Hepatocyte (in vitro differentiated cells): Measurements from ENCODE around the gene SYNDIG1L. TPM values are rescaled to one million over a fixed set of nuclear protein-coding genes. Genes with fewer than 3 reads are reported as not detected.

Source experiments
- DNase-seq: peaks from one replicate; pipeline ENCODE4 v3.0.0-alpha.2; 2016; ENCODE audit warnings: low spot score
- H2AFZ ChIP-seq: fragments of 200-600 bp; sonication (generic); 2 replicates; pipeline ENCODE4 v1.6.0; 2016; ENCODE audit warnings: antibody characterized with exemption, mild to moderate bottlenecking
- H3K27ac ChIP-seq: fragments of 200-600 bp; sonication (generic); 2 replicates; pipeline ENCODE4 v1.5.1; 2016; ENCODE audit warnings: mild to moderate bottlenecking
- H3K27me3 ChIP-seq: fragments of 200-600 bp; sonication (generic); 2 replicates; pipeline ENCODE4 v1.6.1; 2016
- H3K36me3 ChIP-seq: fragments of 200-600 bp; sonication (generic); replicated peaks from 2 replicates; pipeline ENCODE4 v1.5.1; 2016; ENCODE audit warnings: low read depth; ENCODE audit not compliant: insufficient read depth
- H3K4me1 ChIP-seq: fragments of 200-600 bp; sonication (generic); 2 replicates; pipeline ENCODE4 v1.5.1; 2016; ENCODE audit warnings: mild to moderate bottlenecking, moderate library complexity; ENCODE audit not compliant: insufficient read depth
- H3K4me2 ChIP-seq: fragments of 200-600 bp; sonication (generic); 2 replicates; pipeline ENCODE4 v1.6.0; 2016
- H3K4me3 ChIP-seq: fragments of 200-600 bp; sonication (generic); 2 replicates; pipeline ENCODE4 v1.5.1; 2016; ENCODE audit warnings: mild to moderate bottlenecking
- H3K79me2 ChIP-seq: fragments of 200-600 bp; sonication (generic); 2 replicates; pipeline ENCODE4 v1.6.0; 2017; ENCODE audit warnings: mild to moderate bottlenecking
- H3K9me2 ChIP-seq: fragments of 200-600 bp; sonication (generic); replicated peaks from 2 replicates; pipeline ENCODE4 v1.6.0; 2017; ENCODE audit warnings: mild to moderate bottlenecking; ENCODE audit not compliant: insufficient read depth
- H3K9me3 ChIP-seq: fragments of 200-600 bp; sonication (generic); 2 replicates; pipeline ENCODE4 v1.5.1; 2016; ENCODE audit warnings: low read depth, mild to moderate bottlenecking
- H4K20me1 ChIP-seq: fragments of 200-600 bp; sonication (generic); 2 replicates; pipeline ENCODE4 v1.6.0; 2016; ENCODE audit warnings: mild to moderate bottlenecking; ENCODE audit not compliant: insufficient read depth, poor library complexity, severe bottlenecking
- EZH2 ChIP-seq: fragments of 200-600 bp; sonication (generic); IDR thresholded peaks from 2 replicates; pipeline ENCODE4 v1.6.1; 2016; ENCODE audit warnings: antibody characterized with exemption, mild to moderate bottlenecking, borderline replicate concordance
- EZH2phosphoT487 ChIP-seq: fragments of 200-600 bp; sonication (generic); IDR thresholded peaks from one replicate; pipeline ENCODE4 v1.6.1; 2018; ENCODE audit warnings: antibody characterized with exemption, mild to moderate bottlenecking, low read depth, moderate library complexity; ENCODE audit not compliant: unreplicated experiment, severe bottlenecking
- WGBS: methylation state at CpG from one replicate; pipeline ENCODE4 v1.1.6; 2016; ENCODE audit warnings: low lambda C conversion rate; ENCODE audit errors: missing lambda C conversion rate; 5-methylcytosine and 5-hydroxymethylcytosine counted together
- polyA plus RNA-seq: library from polyadenylated mRNA; unstranded; fragments of >200 nt; fragmentation: Nextera tagmentation; extraction: Ambion mirVana; gene quantifications from 2 replicates; pipeline ENCODE4 v1.2.1, GENCODE V29; 2016
- total RNA-seq: library from RNA; depleted of rRNA; stranded (reverse); fragments of >200 nt; gene quantifications from 2 replicates; pipeline ENCODE4 v1.2.3, GENCODE V29; 2014
- TF ChIP-seq, protein P1 (sequence below): fragments of 200-600 bp; sonication (generic); IDR thresholded peaks from 2 replicates; pipeline ENCODE4 v1.5.1; 2016; ENCODE audit warnings: antibody characterized with exemption, mild to moderate bottlenecking; ENCODE audit not compliant: poor library complexity

SYNDIG1L gene
- total and polyA plus RNA-seq, 2 experiments from 2014 or later = not detected

DNA sequence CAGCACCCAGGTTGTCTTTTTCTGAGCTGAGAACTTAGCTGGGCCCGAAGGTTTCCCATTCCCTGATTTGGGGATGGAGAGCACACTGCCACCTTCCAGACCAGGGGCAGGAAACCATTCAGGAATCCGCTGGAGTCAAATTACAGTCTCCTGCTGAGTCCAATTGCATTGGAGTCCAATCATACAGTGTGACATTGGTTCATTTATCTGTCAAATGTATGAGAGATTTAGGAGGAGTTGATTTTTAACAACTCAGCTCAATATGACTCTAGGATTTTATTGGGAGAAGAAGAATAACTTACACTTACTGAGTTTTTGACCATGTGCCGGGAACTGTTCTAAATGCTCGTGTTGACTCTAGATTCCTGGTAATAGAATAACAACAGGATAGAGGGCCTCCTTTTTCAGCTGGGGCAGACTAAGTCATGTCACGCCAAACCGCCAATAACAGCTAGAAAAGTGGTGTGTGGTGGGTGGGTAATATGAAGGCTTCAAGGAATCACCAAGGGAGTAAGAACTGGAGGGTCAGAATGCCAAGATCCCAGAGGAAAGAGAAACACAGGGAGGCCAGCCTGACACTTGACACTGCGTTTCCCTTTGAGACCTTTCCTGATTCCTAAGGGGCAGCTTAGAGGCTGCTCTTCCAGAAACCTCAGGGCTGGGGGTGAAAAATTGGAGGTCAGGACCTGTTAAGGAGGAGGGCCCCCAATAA, 11.5 kb downstream of the SYNDIG1L start:
- H3K4me2 ChIP-seq = no peak overlapping the region
- H3K9me2 ChIP-seq = no peaks in the 10 kb centered on the region
- no peak overlapping the region for H2AFZ ChIP-seq

DNA sequence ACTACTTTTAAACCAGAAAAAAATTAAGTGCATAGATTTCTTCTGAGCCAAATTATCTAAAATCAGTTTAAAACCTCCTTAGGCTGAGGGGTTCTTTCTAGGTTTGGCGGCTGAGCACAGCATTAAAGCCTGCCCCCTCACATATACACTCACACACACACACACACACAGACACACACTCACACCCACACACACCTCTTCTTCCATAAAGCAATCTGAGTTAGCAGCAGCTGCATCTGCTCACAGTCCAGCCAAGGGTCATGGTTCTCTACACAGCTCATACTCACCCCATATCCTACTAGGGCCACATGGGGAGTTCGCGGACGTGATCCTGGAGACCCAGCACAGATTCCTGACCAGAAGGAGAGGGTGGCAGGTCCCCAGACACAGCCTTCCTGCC, 12.4 kb downstream of the SYNDIG1L start:
- no peaks in the 10 kb centered on the region for H3K9me3 ChIP-seq
- H3K4me3 ChIP-seq = no peak overlapping the region
- H3K79me2 ChIP-seq = no peaks in the 10 kb centered on the region
- no peaks in the 10 kb centered on the region for H3K9me2 ChIP-seq
- H3K36me3 ChIP-seq = no peaks in the 10 kb centered on the region
- no peaks in the 10 kb centered on the region for H4K20me1 ChIP-seq
- no peak overlapping the region for H2AFZ ChIP-seq
- WGBS = 94% methylated on average over 4 of the region's 4 CpGs
- no peak overlapping the region for H3K27ac ChIP-seq
- H3K4me2 ChIP-seq = no peak overlapping the region
- H3K4me1 ChIP-seq = no peaks in the 10 kb centered on the region
- peaks cover 52% of the 10 kb centered on the region for H3K27me3 ChIP-seq
- no peak for TF ChIP-seq EZH2phosphoT487
- TF ChIP-seq, protein P1, sequence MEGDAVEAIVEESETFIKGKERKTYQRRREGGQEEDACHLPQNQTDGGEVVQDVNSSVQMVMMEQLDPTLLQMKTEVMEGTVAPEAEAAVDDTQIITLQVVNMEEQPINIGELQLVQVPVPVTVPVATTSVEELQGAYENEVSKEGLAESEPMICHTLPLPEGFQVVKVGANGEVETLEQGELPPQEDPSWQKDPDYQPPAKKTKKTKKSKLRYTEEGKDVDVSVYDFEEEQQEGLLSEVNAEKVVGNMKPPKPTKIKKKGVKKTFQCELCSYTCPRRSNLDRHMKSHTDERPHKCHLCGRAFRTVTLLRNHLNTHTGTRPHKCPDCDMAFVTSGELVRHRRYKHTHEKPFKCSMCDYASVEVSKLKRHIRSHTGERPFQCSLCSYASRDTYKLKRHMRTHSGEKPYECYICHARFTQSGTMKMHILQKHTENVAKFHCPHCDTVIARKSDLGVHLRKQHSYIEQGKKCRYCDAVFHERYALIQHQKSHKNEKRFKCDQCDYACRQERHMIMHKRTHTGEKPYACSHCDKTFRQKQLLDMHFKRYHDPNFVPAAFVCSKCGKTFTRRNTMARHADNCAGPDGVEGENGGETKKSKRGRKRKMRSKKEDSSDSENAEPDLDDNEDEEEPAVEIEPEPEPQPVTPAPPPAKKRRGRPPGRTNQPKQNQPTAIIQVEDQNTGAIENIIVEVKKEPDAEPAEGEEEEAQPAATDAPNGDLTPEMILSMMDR = no peak
- TF ChIP-seq EZH2 = no peak
- no peak for DNase-seq

More for the DNA sequence above, 11.5 kb downstream of the SYNDIG1L start:
- Histone ChIP-seq H3K4me3 (no peak overlapping the region), H3K9me3 (no peaks in the 10 kb centered on the region), H3K27me3 (peaks cover 57% of the 10 kb centered on the region), H3K4me1 (no peaks in the 10 kb centered on the region), H3K27ac (no peak overlapping the region), H3K79me2 (no peaks in the 10 kb centered on the region), H4K20me1 (no peaks in the 10 kb centered on the region), H3K36me3 (no peaks in the 10 kb centered on the region)
- DNase-seq = no peak
- 50% methylated on average over 7 of the region's 7 CpGs for WGBS
- TF ChIP-seq EZH2 = no peak
- TF ChIP-seq, protein P1 = no peak
- no peak for TF ChIP-seq EZH2phosphoT487

DNA sequence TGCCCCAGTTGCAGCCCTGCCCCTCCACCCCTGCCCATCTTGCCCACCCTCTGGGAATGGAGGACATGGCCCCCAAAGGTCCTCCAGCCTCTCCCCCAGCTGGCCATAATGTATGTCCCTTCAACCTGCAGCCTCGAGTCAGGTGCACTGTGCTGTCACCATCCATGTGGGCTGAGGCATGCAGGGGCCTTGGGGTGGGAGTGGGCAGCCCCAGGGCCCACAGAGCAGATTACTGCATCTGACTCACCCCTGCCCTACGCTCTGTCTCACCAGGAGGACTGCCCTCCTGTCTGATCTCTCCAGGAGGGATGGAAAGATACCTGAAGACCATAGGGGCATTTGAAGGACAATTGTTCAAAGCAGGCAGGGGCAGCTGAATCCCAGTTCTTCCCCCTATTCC, 13.3 kb downstream of the SYNDIG1L start:
- H4K20me1 ChIP-seq = no peaks in the 10 kb centered on the region
- H3K4me1 ChIP-seq = no peaks in the 10 kb centered on the region
- H3K27me3 ChIP-seq = peaks cover 43% of the 10 kb centered on the region
- WGBS = 89% methylated on average over 2 of the region's 2 CpGs
- no peak overlapping the region for H2AFZ ChIP-seq
- H3K79me2 ChIP-seq = no peaks in the 10 kb centered on the region
- H3K9me3 ChIP-seq = no peaks in the 10 kb centered on the region
- H3K27ac ChIP-seq = no peak overlapping the region
- no peak for DNase-seq
- H3K36me3 ChIP-seq = no peaks in the 10 kb centered on the region
- TF ChIP-seq EZH2phosphoT487 = no peak
- TF ChIP-seq, protein P1 = no peak
- TF ChIP-seq EZH2 = no peak
- no peak overlapping the region for H3K4me2 ChIP-seq
- H3K4me3 ChIP-seq = no peak overlapping the region
- H3K9me2 ChIP-seq = no peaks in the 10 kb centered on the region
